ENCODE results near the gene REST. TPM values are rescaled to one million over a fixed set of nuclear protein-coding genes. Genes with fewer than 3 reads are reported as not detected.

REST gene
- total RNA-seq, 3 donors from 2014 or later (not counting 1 experiment from before 2014, with no cell fraction given): 52.1 to 71.3 (median 67.6) TPM

GRCh38 chr4:56958111-56958517 lies 50.4 kb downstream of the REST start:
- no peak overlapping the region for H3K27ac ChIP-seq (ENCODE audit: low read length)
- H3K27ac Mint-ChIP-seq: no peak overlapping the region
- ATAC-seq: peak in 1 of 3 donors; percentile 65

GRCh38 chr4:56959100-56959499 lies 51.4 kb downstream of the REST start:
- Histone ChIP-seq H3K27ac (ENCODE audit: low read length) (no peak overlapping the region), H3K27me3 (ENCODE audit: control insufficient read depth, insufficient read depth, low read length) (no peaks in the 10 kb centered on the region), H3K9me3 (ENCODE audit: control insufficient read depth, insufficient read depth, low read length) (no peaks in the 10 kb centered on the region), H3K4me3 (ENCODE audit: low read length) (no peak overlapping the region), H3K4me1 (ENCODE audit: control insufficient read depth, insufficient read depth, low read length) (no peaks in the 10 kb centered on the region), H3K36me3 (ENCODE audit: control insufficient read depth, insufficient read depth, low read length) (peaks cover 14% of the 10 kb centered on the region)
- no peak overlapping the region for H3K4me3 Mint-ChIP-seq
- no peak for DNase-seq
- intact Hi-C loops (cut with micrococcal nuclease): no loop called here
- no peak overlapping the region for H3K27ac Mint-ChIP-seq
- no peaks in the 10 kb centered on the region for H3K9me3 Mint-ChIP-seq
- WGBS (ENCODE audit: insufficient coverage): no CpG with 5 or more reads among the region's 1 CpG
- H3K4me1 Mint-ChIP-seq: no peaks in the 10 kb centered on the region
- no peaks in the 10 kb centered on the region for H3K27me3 Mint-ChIP-seq (ENCODE audit: low read depth in 2 of 2)
- ATAC-seq: no peak
- H3K36me3 Mint-ChIP-seq: no peaks in the 10 kb centered on the region
- TF ChIP-seq CTCF (IDR thresholded peaks at IDR 0.05): no peak

More at GRCh38 chr4:56958111-56958517, 50.4 kb downstream of the REST start:
- Mint-ChIP-seq H3K4me3 (no peak overlapping the region), H3K9me3 (no peaks in the 10 kb centered on the region), H3K4me1 (no peaks in the 10 kb centered on the region), H3K36me3 (no peaks in the 10 kb centered on the region), H3K27me3 (ENCODE audit: low read depth in 2 of 2) (no peaks in the 10 kb centered on the region)
- no peak overlapping the region for H3K4me3 ChIP-seq (ENCODE audit: low read length)
- no peak for TF ChIP-seq CTCF (IDR thresholded peaks at IDR 0.05)
- DNase-seq: no peak
- no peaks in the 10 kb centered on the region for H3K4me1 ChIP-seq (ENCODE audit: control insufficient read depth, insufficient read depth, low read length)
- intact Hi-C loops (cut with micrococcal nuclease): no loop called here
- WGBS (ENCODE audit: insufficient coverage): 88% methylated on average over 7 of the region's 7 CpGs
- no peaks in the 10 kb centered on the region for H3K27me3 ChIP-seq (ENCODE audit: control insufficient read depth, insufficient read depth, low read length)
- H3K9me3 ChIP-seq (ENCODE audit: control insufficient read depth, insufficient read depth, low read length): no peaks in the 10 kb centered on the region
- peaks cover 8% of the 10 kb centered on the region for H3K36me3 ChIP-seq (ENCODE audit: control insufficient read depth, insufficient read depth, low read length)

GRCh38 chr4:56961107-56961500 lies 53.4 kb downstream of the REST start:
- WGBS (ENCODE audit: insufficient coverage): 100% methylated on average over 2 of the region's 2 CpGs
- ATAC-seq (no peak), DNase-seq (no peak)
- Histone ChIP-seq H3K4me1 (ENCODE audit: control insufficient read depth, insufficient read depth, low read length) (no peaks in the 10 kb centered on the region), H3K36me3 (ENCODE audit: control insufficient read depth, insufficient read depth, low read length) (peaks cover 31% of the 10 kb centered on the region), H3K9me3 (ENCODE audit: control insufficient read depth, insufficient read depth, low read length) (no peaks in the 10 kb centered on the region), H3K27ac (ENCODE audit: low read length) (no peak overlapping the region), H3K4me3 (ENCODE audit: low read length) (no peak overlapping the region), H3K27me3 (ENCODE audit: control insufficient read depth, insufficient read depth, low read length) (no peaks in the 10 kb centered on the region)
- H3K4me3 Mint-ChIP-seq: no peak overlapping the region
- H3K4me1 Mint-ChIP-seq: no peaks in the 10 kb centered on the region
- no peak overlapping the region for H3K27ac Mint-ChIP-seq
- H3K9me3 Mint-ChIP-seq: no peaks in the 10 kb centered on the region
- no peaks in the 10 kb centered on the region for H3K36me3 Mint-ChIP-seq
- intact Hi-C loops (cut with micrococcal nuclease): no loop called here
- H3K27me3 Mint-ChIP-seq (ENCODE audit: low read depth in 2 of 2): no peaks in the 10 kb centered on the region
- TF ChIP-seq CTCF (IDR thresholded peaks at IDR 0.05): no peak

- Mint-ChIP-seq H3K4me3 (no peak overlapping the region), H3K36me3 (peaks cover 39% of the 10 kb centered on the region), H3K27me3 (ENCODE audit: low read depth in 2 of 2) (no peaks in the 10 kb centered on the region), H3K27ac (no peak overlapping the region), H3K9me3 (peaks cover 0 to 4% of the 10 kb centered on the region in 2 donors), H3K4me1 (peaks cover 27 to 33% of the 10 kb centered on the region in 2 donors)
- Histone ChIP-seq H3K4me1 (ENCODE audit: control insufficient read depth, insufficient read depth, low read length) (peaks cover 21% of the 10 kb centered on the region), H3K9me3 (ENCODE audit: control insufficient read depth, insufficient read depth, low read length) (no peaks in the 10 kb centered on the region), H3K27ac (ENCODE audit: low read length) (no peak overlapping the region), H3K36me3 (ENCODE audit: control insufficient read depth, insufficient read depth, low read length) (peaks cover 58% of the 10 kb centered on the region), H3K27me3 (ENCODE audit: control insufficient read depth, insufficient read depth, low read length) (no peaks in the 10 kb centered on the region), H3K4me3 (ENCODE audit: low read length) (no peak overlapping the region)
- TF ChIP-seq CTCF (IDR thresholded peaks at IDR 0.05): no peak
- intact Hi-C loops (cut with micrococcal nuclease): no loop called here
- WGBS (ENCODE audit: insufficient coverage): 74% methylated on average over 2 of the region's 2 CpGs
- no peak for ATAC-seq
- DNase-seq: no peak
Observed at GRCh38 chr4:56971383-56971782, 63.7 kb downstream of the REST start.
